PC-9 (cell line): Measurements from ENCODE around the gene SKP1. TPM values are rescaled to one million over a fixed set of nuclear protein-coding genes. Genes with fewer than 3 reads are reported as not detected.

ENCODE experiments used
- BruUV-seq: library from RNA; stranded (reverse); fragments of 400-500 nt; replicated peaks from 2 replicates; lab custom pipeline; 2021; lab: Mats Ljungman, UMichigan
- CTCF ChIA-PET: fragments of 300-600 bp; sonication (Branson Sonifier 250); formaldehyde crosslinking; loops from one replicate; lab custom pipeline; 2022; ENCODE audit warnings: antibody characterized with exemption; lab: Charles Lee
- POLR2A ChIA-PET: fragments of 300-600 bp; sonication (Branson Sonifier 250); formaldehyde crosslinking; loops from one replicate; lab custom pipeline; 2022; ENCODE audit warnings: antibody characterized with exemption; ENCODE audit not compliant: unreplicated experiment; lab: Charles Lee
- DNase-seq, 2 experiments: peaks; one replicate each; pipeline versions ENCODE4 v3.0.0 to v3.0.0-alpha.2; 2015 to 2022; ENCODE audit warnings: mixed read lengths in 1 of 2
- H2AFZ ChIP-seq: fragments of 200-600 bp; sonication (generic); 2 replicates; pipeline ENCODE4 v1.8.1; 2017; ENCODE audit warnings: antibody characterized with exemption
- H3F3A ChIP-seq: fragments of 200-600 bp; sonication (generic); 2 replicates; pipeline ENCODE4 v1.8.1; 2017; ENCODE audit warnings: antibody characterized with exemption, mild to moderate bottlenecking, low read depth; ENCODE audit not compliant: insufficient read depth
- H3K27ac ChIP-seq: fragments of 200-600 bp; sonication (generic); 2 replicates; pipeline ENCODE4 v1.6.1; 2016; ENCODE audit warnings: mixed run types
- H3K27me3 ChIP-seq: fragments of 200-600 bp; sonication (generic); 2 replicates; pipeline ENCODE4 v1.6.1; 2016; ENCODE audit warnings: low read depth, mixed run types; ENCODE audit not compliant: insufficient read depth
- H3K36me3 ChIP-seq: fragments of 200-600 bp; sonication (generic); 2 replicates; pipeline ENCODE4 v1.6.1; 2016; ENCODE audit warnings: low read depth, mixed run types
- H3K4me1 ChIP-seq: fragments of 200-600 bp; sonication (generic); replicated peaks from 2 replicates; pipeline ENCODE4 v1.6.1; 2016; ENCODE audit warnings: mixed run types; ENCODE audit not compliant: insufficient read depth
- H3K4me2 ChIP-seq: fragments of 200-600 bp; sonication (generic); 2 replicates; pipeline ENCODE4 v1.6.1; 2017; ENCODE audit warnings: mixed run types
- H3K4me3 ChIP-seq: fragments of 200-600 bp; sonication (generic); 2 replicates; pipeline ENCODE4 v1.6.1; 2016; ENCODE audit warnings: mixed run types
- H3K79me2 ChIP-seq: fragments of 200-600 bp; sonication (generic); 2 replicates; pipeline ENCODE4 v1.6.1; 2017; ENCODE audit warnings: low read depth, mixed run types
- H3K9me2 ChIP-seq: fragments of 200-600 bp; sonication (generic); 2 replicates; pipeline ENCODE4 v1.8.1; 2017; ENCODE audit warnings: mild to moderate bottlenecking; ENCODE audit not compliant: insufficient read depth
- H3K9me3 ChIP-seq: fragments of 200-600 bp; sonication (generic); 2 replicates; pipeline ENCODE4 v1.8.1; 2016; ENCODE audit warnings: low read depth; ENCODE audit not compliant: insufficient read depth
- H4K20me1 ChIP-seq: fragments of 200-600 bp; sonication (generic); 2 replicates; pipeline ENCODE4 v1.8.1; 2017; ENCODE audit not compliant: insufficient read depth
- EZH2 ChIP-seq: fragments of 200-600 bp; sonication (generic); IDR thresholded peaks from 2 replicates; pipeline ENCODE4 v1.8.0; 2017; ENCODE audit warnings: antibody characterized with exemption, low read depth
- intact Hi-C: fragments of 100-400 bp; cut with micrococcal nuclease; formaldehyde crosslinking; loops from one replicate; pipeline ENCODE4 v1.10.0; 2022; ENCODE audit not compliant: unreplicated experiment
- total RNA-seq: library from RNA; stranded (reverse); gene quantifications from 2 replicates; pipeline ENCODE4 v1.2.3, GENCODE V29; 2021
- TF ChIP-seq, protein P1 (sequence below): fragments of 200-600 bp; sonication (generic); conservative IDR thresholded peaks from 2 replicates; pipeline ENCODE4 v1.6.1; 2017; ENCODE audit warnings: mixed run types, antibody characterized with exemption, mild to moderate bottlenecking, moderate library complexity

Gene SKP1
- total RNA-seq, 1 experiment from 2014 or later: 409 TPM

DNA sequence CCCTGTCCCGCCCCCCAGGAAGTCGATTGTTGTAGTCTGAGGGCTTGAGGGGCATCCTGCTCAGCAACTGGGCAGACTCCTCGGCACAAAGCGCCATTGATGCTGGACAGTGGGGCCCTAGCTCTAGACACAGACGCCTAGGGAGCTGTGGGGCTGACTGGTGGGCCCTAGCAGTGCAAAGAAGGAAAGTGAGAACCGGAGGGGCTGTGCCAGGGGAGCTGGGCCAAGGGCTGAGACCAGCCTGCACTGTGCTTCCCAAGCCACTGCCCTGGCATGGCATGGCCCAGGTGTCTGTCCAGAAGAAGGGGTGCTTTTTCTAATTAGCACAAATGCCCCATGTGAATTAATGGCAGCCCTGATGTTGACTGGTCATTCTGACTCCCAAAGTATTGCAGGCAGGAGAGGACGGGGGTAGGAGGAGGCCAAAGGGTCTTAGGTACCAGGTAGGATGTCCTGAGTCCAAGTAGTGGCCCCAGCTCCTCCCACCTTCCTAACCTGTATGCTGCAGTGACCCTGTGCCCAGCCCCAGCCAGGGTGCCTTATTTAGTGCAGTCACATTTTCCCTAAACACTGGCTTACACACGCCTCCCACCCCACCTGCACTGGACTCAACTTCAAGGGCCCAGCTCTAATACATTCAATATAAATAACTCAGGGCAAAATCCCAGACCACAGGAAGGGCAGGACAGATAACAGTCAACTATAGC lies 46.4 kb downstream of the SKP1 start:
- ChIA-PET CTCF (no interaction called here), POLR2A (interaction anchor here (0.7 kb wide), 1 partner anchor 122 kb away, joined by 3 read pairs; no protein-coding TSS in a partner anchor)
- Histone ChIP-seq H3K9me3 (no peaks in the 10 kb centered on the region), H3K36me3 (no peaks in the 10 kb centered on the region), H3K27me3 (no peaks in the 10 kb centered on the region), H3F3A (peaks cover 24% of the 10 kb centered on the region; the same call in 1 of the 2 replicates), H3K27ac (no peak overlapping the region), H3K4me2 (no peak overlapping the region), H4K20me1 (peaks cover 4% of the 10 kb centered on the region), H3K79me2 (no peaks in the 10 kb centered on the region), H2AFZ (no peak overlapping the region), H3K9me2 (no peaks in the 10 kb centered on the region), H3K4me1 (peaks cover 10% of the 10 kb centered on the region), H3K4me3 (no peak overlapping the region)
- no TSS peak for BruUV-seq
- TF ChIP-seq, protein P1, sequence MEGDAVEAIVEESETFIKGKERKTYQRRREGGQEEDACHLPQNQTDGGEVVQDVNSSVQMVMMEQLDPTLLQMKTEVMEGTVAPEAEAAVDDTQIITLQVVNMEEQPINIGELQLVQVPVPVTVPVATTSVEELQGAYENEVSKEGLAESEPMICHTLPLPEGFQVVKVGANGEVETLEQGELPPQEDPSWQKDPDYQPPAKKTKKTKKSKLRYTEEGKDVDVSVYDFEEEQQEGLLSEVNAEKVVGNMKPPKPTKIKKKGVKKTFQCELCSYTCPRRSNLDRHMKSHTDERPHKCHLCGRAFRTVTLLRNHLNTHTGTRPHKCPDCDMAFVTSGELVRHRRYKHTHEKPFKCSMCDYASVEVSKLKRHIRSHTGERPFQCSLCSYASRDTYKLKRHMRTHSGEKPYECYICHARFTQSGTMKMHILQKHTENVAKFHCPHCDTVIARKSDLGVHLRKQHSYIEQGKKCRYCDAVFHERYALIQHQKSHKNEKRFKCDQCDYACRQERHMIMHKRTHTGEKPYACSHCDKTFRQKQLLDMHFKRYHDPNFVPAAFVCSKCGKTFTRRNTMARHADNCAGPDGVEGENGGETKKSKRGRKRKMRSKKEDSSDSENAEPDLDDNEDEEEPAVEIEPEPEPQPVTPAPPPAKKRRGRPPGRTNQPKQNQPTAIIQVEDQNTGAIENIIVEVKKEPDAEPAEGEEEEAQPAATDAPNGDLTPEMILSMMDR: no peak
- no peak for TF ChIP-seq EZH2
- no peak for DNase-seq
- intact Hi-C loops: no loop called here

GRCh38 chr5:134129411-134130238 lies 47.1 kb downstream of the SKP1 start:
- Histone ChIP-seq H3K27me3 (no peaks in the 10 kb centered on the region), H3K4me2 (no peak overlapping the region), H3K9me2 (no peaks in the 10 kb centered on the region), H3F3A (peaks cover 20% of the 10 kb centered on the region; the same call in 1 of the 2 replicates), H3K27ac (no peak overlapping the region), H2AFZ (no peak overlapping the region), H4K20me1 (peaks cover 4% of the 10 kb centered on the region), H3K9me3 (no peaks in the 10 kb centered on the region), H3K36me3 (no peaks in the 10 kb centered on the region), H3K4me1 (peaks cover 17% of the 10 kb centered on the region), H3K79me2 (no peaks in the 10 kb centered on the region), H3K4me3 (no peak overlapping the region)
- ChIA-PET CTCF (no interaction called here), POLR2A (interaction anchor here (0.7 kb wide), 1 partner anchor 121 kb away, joined by 3 read pairs; no protein-coding TSS in a partner anchor)
- no TSS peak for BruUV-seq
- DNase-seq: no peak
- intact Hi-C loops: no loop called here
- TF ChIP-seq EZH2: no peak
- TF ChIP-seq, protein P1: no peak

DNA sequence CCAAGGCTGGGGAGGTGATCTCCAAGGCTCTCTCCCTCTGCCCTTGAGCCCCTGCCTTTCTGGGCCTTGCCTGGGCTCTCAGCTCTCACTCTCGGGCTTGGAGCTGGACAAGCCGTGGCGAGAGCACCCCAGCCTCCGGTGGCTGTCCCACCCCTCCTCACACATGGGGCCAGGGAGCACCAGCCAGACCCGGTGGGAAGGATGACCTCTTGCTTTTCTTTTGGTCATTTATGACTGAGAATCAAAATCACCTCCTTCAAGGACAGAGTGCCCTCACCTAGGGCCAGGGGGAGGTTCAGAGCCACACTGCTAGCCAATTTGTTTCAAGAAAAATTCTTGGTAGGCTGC lies 48.1 kb downstream of the SKP1 start:
- no peaks in the 10 kb centered on the region for H3K79me2 ChIP-seq
- ChIA-PET POLR2A (no interaction called here), CTCF (no interaction called here)

More for the DNA sequence above, 48.1 kb downstream of the SKP1 start:
- peaks cover 18% of the 10 kb centered on the region; the same call in 1 of the 2 replicates for H3F3A ChIP-seq
- no TSS peak for BruUV-seq
- intact Hi-C loops: no loop called here
- no peak for DNase-seq
- no peak overlapping the region for H3K4me2 ChIP-seq
- H3K9me3 ChIP-seq: no peaks in the 10 kb centered on the region
- H3K4me3 ChIP-seq: no peak overlapping the region
- H4K20me1 ChIP-seq: no peaks in the 10 kb centered on the region; the same call in none of the 2 replicates
- H3K9me2 ChIP-seq: no peaks in the 10 kb centered on the region
- H3K27ac ChIP-seq: no peak overlapping the region
- H3K4me1 ChIP-seq: peaks cover 23% of the 10 kb centered on the region
- H2AFZ ChIP-seq: no peak overlapping the region
- no peaks in the 10 kb centered on the region for H3K27me3 ChIP-seq
- TF ChIP-seq, protein P1: no peak
- TF ChIP-seq EZH2: no peak
- H3K36me3 ChIP-seq: no peaks in the 10 kb centered on the region
